Endodermal cell (in vitro differentiated cells): ENCODE results near the gene CAPN9. TPM values are rescaled to one million over a fixed set of nuclear protein-coding genes. Genes with fewer than 3 reads are reported as not detected.
A peak's percentile ranks its signal among the peaks of the same experiment; 100 is the strongest.

ENCODE experiments used
- DNase-seq: peaks from one replicate; pipeline ENCODE4 v3.0.0-alpha.2; 2017
- H3K27ac ChIP-seq: 2 replicates; pipeline ENCODE4 v1.5.1; 2013; ENCODE audit warnings: mild to moderate bottlenecking, low read depth, low read length, moderate library complexity
- H3K27me3 ChIP-seq: 2 replicates; pipeline ENCODE4 v1.6.1; 2013; ENCODE audit warnings: mild to moderate bottlenecking, low read length, moderate library complexity; ENCODE audit not compliant: insufficient read depth, control insufficient read depth, poor library complexity, severe bottlenecking
- H3K36me3 ChIP-seq: 2 replicates; pipeline ENCODE4 v1.7.0; 2013; ENCODE audit warnings: mild to moderate bottlenecking, low read length, moderate library complexity; ENCODE audit not compliant: control insufficient read depth, insufficient read depth
- H3K4me1 ChIP-seq: one replicate; pipeline ENCODE4 v1.7.0; 2013; ENCODE audit warnings: low read length; ENCODE audit not compliant: control insufficient read depth, insufficient read depth
- H3K4me3 ChIP-seq: 2 replicates; pipeline ENCODE4 v1.5.1; 2013; ENCODE audit warnings: mild to moderate bottlenecking, low read length, moderate library complexity
- H3K9ac ChIP-seq: 2 replicates; pipeline ENCODE4 v1.6.1; 2013; ENCODE audit warnings: mild to moderate bottlenecking, low read length, moderate library complexity; ENCODE audit not compliant: poor library complexity, severe bottlenecking; ENCODE audit errors: extremely low read depth
- H3K9me3 ChIP-seq: 2 replicates; pipeline ENCODE4 v1.6.1; 2013; ENCODE audit warnings: mild to moderate bottlenecking, low read length, moderate library complexity; ENCODE audit not compliant: control insufficient read depth
- H3K27ac Mint-ChIP-seq: 2 replicates; pipeline ENCODE4 v1.8.0; 2020; ENCODE audit warnings: mixed read lengths
- H3K27me3 Mint-ChIP-seq: 2 replicates; pipeline ENCODE4 v1.8.0; 2021; ENCODE audit warnings: mild to moderate bottlenecking, mixed read lengths; ENCODE audit not compliant: insufficient read depth
- H3K36me3 Mint-ChIP-seq: 2 replicates; pipeline ENCODE4 v1.8.0; 2020; ENCODE audit warnings: low read depth, mixed read lengths
- H3K4me1 Mint-ChIP-seq: 2 replicates; pipeline ENCODE4 v1.8.0; 2020; ENCODE audit warnings: mixed read lengths
- H3K4me3 Mint-ChIP-seq: 2 replicates; pipeline ENCODE4 v1.8.0; 2020; ENCODE audit warnings: mild to moderate bottlenecking, moderate library complexity, mixed read lengths
- H3K9me3 Mint-ChIP-seq: 2 replicates; pipeline ENCODE4 v1.8.0; 2020; ENCODE audit warnings: mild to moderate bottlenecking, mixed read lengths
- WGBS, 2 experiments: methylation state at CpG; one replicate each; pipeline versions ENCODE4 v1.1.5 to v1.1.7; 2013; ENCODE audit warnings: missing lambda C conversion rate in 2 of 2, mixed read lengths in 1 of 2; ENCODE audit not compliant: insufficient coverage in 1 of 2, insufficient read length in 1 of 2; 5-methylcytosine and 5-hydroxymethylcytosine counted together
- total RNA-seq, 2 donors: library from RNA; stranded (reverse); fragmentation: NEBNext Ultra II Directional in 1 of 2; extraction: Animal tissue kit (Norgen Biotek cat#: 25700) in 1 of 2; gene quantifications; 2 replicates in 1 of 2; 3 replicates in 1 of 2; pipeline ENCODE4 v1.2.1, GENCODE V29; 2021
- TF ChIP-seq, protein P1 (sequence below): fragments of 200-600 bp; sonication (generic); conservative IDR thresholded peaks from 2 replicates; pipeline ENCODE4 v1.5.0; 2021; ENCODE audit warnings: antibody characterized with exemption, mild to moderate bottlenecking

CAPN9 gene
- total RNA-seq, 2 donors from 2014 or later: 1.1 TPM

DNA sequence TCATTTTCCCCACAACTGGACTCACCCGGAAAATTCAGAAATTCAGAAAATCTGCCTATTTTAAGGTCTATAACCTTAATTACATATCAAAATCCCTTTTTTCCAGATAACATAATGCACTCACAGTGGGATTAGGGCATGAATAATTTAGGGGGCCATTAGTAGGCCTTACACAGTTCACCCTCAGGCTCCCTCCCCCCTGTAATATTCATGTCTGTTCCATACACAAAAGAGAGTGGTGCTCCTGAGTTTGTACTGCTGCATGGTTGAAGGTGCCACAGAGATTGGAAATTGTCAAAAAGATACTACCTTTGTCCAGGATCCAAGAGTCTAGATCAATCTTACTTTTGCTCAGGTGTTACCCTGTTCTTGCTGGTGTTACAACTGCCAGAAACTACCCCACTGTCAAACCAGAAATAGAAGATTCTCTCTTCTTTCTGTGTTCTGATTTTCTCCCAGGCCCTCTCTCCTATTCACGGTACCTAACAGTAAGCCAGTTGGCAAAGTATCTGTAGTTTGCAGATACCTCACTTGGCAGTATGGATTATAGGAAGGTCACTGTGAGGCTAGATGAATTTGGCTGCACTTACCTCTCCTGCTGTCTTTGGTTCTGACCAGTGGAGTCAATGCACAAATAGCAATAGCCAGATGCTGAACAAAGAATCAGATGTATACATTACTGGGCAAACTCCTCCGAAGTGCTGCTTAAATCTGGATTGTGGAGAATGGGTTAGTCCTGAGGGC lies 67.9 kb downstream of the CAPN9 start:
- Mint-ChIP-seq H3K27ac (no peak overlapping the region), H3K9me3 (peaks cover 12% of the 10 kb centered on the region), H3K36me3 (no peaks in the 10 kb centered on the region), H3K4me1 (peaks cover 2% of the 10 kb centered on the region), H3K27me3 (peaks cover 18% of the 10 kb centered on the region), H3K4me3 (no peak overlapping the region)
- Histone ChIP-seq H3K27ac (no peak overlapping the region), H3K36me3 (no peaks in the 10 kb centered on the region), H3K4me1 (no peaks in the 10 kb centered on the region), H3K9ac (no peak overlapping the region), H3K4me3 (no peak overlapping the region), H3K9me3 (peaks cover 24% of the 10 kb centered on the region), H3K27me3 (no peaks in the 10 kb centered on the region)
- TF ChIP-seq, protein P1, sequence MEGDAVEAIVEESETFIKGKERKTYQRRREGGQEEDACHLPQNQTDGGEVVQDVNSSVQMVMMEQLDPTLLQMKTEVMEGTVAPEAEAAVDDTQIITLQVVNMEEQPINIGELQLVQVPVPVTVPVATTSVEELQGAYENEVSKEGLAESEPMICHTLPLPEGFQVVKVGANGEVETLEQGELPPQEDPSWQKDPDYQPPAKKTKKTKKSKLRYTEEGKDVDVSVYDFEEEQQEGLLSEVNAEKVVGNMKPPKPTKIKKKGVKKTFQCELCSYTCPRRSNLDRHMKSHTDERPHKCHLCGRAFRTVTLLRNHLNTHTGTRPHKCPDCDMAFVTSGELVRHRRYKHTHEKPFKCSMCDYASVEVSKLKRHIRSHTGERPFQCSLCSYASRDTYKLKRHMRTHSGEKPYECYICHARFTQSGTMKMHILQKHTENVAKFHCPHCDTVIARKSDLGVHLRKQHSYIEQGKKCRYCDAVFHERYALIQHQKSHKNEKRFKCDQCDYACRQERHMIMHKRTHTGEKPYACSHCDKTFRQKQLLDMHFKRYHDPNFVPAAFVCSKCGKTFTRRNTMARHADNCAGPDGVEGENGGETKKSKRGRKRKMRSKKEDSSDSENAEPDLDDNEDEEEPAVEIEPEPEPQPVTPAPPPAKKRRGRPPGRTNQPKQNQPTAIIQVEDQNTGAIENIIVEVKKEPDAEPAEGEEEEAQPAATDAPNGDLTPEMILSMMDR: no peak
- 86 to 100% methylated on average over 1 to 3 of the region's 3 CpGs for WGBS, 2 experiments
- peak; percentile 3 for DNase-seq

DNA sequence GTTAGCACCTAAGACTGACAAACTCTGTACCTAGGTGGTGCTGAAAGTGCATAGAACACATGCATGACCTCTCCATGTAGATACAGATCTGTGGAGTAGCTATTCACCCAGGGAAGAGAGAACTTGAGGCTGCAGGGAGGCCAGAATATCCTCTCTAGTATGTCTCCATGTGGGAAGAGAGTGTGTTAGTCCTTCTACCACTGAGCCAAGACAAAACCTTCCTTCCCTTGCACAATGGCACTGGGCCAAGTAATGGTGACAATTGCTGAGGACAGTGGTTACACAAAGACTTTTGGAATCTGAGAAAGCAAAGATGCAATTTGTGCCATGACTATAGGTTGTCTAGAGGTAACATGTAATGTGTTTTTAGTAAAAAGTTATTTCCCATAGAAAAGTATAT lies 68.8 kb downstream of the CAPN9 start:
- H3K4me1 ChIP-seq: no peaks in the 10 kb centered on the region
- H3K27me3 Mint-ChIP-seq: peaks cover 15% of the 10 kb centered on the region
- no peaks in the 10 kb centered on the region for H3K36me3 Mint-ChIP-seq
- peaks cover 2% of the 10 kb centered on the region for H3K4me1 Mint-ChIP-seq
- no peak overlapping the region for H3K4me3 Mint-ChIP-seq
- TF ChIP-seq, protein P1: no peak
- no peak overlapping the region for H3K9ac ChIP-seq
- no peaks in the 10 kb centered on the region for H3K36me3 ChIP-seq
- no peak overlapping the region for H3K27ac Mint-ChIP-seq
- H3K4me3 ChIP-seq: no peak overlapping the region
- DNase-seq: peak; percentile 12
- peaks cover 12% of the 10 kb centered on the region for H3K9me3 Mint-ChIP-seq
- peaks cover 24% of the 10 kb centered on the region for H3K9me3 ChIP-seq
- no peaks in the 10 kb centered on the region for H3K27me3 ChIP-seq
- H3K27ac ChIP-seq: no peak overlapping the region

DNA sequence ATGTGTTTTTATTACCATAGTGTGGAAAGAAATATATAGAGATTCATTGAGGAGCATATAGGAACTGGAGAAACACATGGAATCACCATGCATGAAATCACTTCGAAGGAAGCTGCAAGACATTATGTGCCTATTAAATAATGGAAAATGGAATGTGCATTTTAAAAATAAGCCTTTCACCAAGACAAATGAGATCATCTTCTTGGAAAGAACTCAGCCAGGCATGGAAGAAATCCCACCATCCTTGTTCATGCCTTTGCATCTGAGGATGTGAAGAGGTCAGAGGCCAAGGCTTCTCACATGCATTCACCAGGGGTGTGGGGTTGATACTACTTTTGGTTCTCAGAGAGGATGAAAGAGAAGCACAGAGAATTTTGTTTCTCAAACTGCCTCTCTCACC lies 71.2 kb downstream of the CAPN9 start:
- Histone ChIP-seq H3K9ac (no peak overlapping the region), H3K4me1 (no peaks in the 10 kb centered on the region), H3K9me3 (peaks cover 5% of the 10 kb centered on the region), H3K36me3 (no peaks in the 10 kb centered on the region), H3K27ac (no peak overlapping the region), H3K4me3 (no peak overlapping the region), H3K27me3 (no peaks in the 10 kb centered on the region)
- TF ChIP-seq, protein P1: no peak
- Mint-ChIP-seq H3K9me3 (peaks cover 4% of the 10 kb centered on the region), H3K4me3 (no peak overlapping the region), H3K27me3 (peaks cover 10% of the 10 kb centered on the region), H3K4me1 (peaks cover 2% of the 10 kb centered on the region), H3K27ac (no peak overlapping the region), H3K36me3 (no peaks in the 10 kb centered on the region)
- DNase-seq: no peak
- WGBS, 2 experiments: 96% methylated on average over 1 of the region's 1 CpG; no CpG with 5 or more reads in 1 of the 2 experiments
